C4-2B (cell line): ENCODE results near the gene GRIN3B.

Experiments used
- H3K27ac ChIP-seq: fragments of 450-650 bp; 2 replicates; pipeline ENCODE4 v1.5.1; 2017
- CTCF ChIP-seq: fragments of 450-650 bp; conservative IDR thresholded peaks from 2 replicates; pipeline ENCODE4 v1.5.1; 2017; ENCODE audit warnings: mild to moderate bottlenecking
- ZFX ChIP-seq: fragments of 450-650 bp; IDR thresholded peaks from 2 replicates; pipeline ENCODE4 v1.6.1; 2017

Gene GRIN3B

DNA sequence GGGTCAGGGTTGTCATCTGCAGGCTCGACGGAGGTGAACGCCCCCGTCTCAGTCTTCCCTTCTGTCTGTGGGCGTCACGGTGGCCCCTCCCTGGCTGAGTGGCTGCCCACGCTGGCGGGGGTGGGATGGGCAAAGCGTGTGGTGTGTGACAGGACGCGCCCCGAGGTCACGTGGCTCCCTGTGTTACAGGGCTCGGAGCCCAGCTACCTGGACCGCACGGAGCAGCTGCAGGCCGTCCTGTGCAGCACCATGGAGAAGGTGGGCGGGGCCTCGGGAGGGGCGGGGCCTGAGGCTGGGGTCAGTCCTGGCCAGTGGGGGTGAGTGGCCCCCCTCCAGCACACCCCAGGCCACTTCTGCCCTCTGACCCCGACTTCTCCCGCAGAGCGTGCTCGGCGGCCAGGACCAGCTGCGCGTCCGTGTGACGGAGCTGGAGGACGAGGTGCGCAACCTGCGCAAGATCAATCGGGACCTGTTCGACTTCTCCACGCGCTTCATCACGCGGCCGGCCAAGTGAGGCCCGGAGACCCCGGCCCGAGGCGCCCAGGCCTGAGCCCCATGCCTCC, 6.3 kb upstream of the GRIN3B start:
- TF ChIP-seq ZFX, result no peak
- TF ChIP-seq CTCF, result no peak
- H3K27ac ChIP-seq, result no peak overlapping the region

GRCh38 chr19:994516-994915, 5.7 kb upstream of the GRIN3B start:
- no peak overlapping the region for H3K27ac ChIP-seq
- TF ChIP-seq CTCF (no peak), ZFX (no peak)

- no peak overlapping the region for H3K27ac ChIP-seq
- TF ChIP-seq CTCF (no peak), ZFX (no peak)
Observed at GRCh38 chr19:995051-995827, 5.0 kb upstream of the GRIN3B start.

DNA sequence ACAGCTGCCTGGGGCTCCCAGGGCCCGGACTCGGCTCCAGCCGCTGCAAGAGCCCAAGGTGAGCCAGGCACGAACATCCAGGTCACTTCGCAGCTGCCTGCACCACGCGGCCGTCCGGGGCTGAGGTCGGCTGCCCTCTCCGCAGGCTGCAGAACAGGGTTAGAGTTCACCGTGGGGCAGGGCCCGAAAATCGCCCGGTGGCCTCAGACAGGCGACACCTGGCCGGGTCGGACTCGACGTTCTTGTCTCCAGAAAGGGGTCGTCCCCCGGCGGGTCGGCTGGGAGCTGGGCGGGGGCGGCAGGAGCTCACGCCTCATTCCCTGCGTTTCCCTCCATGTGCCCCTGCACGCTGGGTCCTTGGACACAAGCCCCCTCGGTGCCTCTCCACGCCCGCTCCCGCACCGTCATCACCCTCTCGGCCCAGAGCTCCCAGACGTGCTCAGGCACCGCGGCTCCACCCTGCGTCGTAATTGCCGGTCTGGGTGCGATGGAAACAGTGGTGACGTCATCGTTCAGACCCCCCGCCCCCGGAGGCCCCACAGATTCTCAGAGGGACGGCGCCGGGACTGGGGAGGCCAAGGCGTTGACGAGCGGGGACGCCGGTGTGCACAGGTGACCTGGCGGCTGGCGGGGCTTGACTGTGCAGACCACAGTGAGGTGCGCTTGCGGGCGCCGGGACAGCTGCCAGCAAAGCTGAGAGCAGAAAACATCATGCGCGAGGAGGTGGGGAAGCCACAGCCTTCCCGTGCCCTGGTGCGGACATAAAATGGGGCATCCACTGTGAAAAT, 4.0 kb upstream of the GRIN3B start:
- TF ChIP-seq CTCF, result no peak
- no peak for TF ChIP-seq ZFX
- no peak overlapping the region for H3K27ac ChIP-seq

DNA sequence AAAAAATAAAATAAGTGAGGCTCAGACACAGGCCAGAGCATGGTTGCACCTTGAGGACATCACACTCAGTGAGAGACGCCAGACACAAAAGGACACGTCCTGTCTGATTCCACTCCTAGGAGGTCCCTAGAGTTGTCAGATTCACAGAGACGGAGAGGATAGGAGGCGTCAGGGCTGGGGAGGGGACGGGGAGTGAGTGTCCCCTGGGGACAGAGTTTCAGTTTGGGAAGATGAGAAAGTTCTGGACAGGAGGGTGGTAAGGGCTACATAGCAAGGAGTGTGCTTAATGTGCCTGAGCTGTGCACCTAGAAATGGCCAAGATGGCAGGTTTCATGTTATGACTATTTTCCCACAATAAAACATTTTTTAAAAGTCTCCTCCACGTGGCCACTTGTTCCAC, 2.2 kb upstream of the GRIN3B start:
- TF ChIP-seq CTCF (no peak), ZFX (no peak)
- no peak overlapping the region for H3K27ac ChIP-seq

DNA sequence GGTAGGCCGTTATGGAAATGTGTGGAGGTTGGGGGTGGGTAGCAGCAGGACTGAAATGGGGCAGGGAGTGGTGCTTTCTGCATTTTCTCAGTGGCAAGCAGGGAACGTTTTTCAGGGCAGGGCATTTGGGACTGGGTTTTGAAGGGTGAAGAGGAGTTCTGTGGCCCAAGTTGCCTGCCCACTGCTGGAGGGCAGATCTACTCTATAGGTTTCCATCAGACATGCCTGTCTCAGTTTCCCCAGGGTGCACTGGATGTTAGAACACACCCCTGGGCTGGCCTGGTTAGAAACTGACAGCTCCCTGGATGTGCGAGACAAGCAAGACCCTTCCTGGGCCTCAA, 870 bp upstream of the GRIN3B start:
- no peak for TF ChIP-seq CTCF
- no peak for TF ChIP-seq ZFX
- no peak overlapping the region for H3K27ac ChIP-seq
